RWPE1 (cell line): ENCODE measurements around the gene PTPRN2.

Experiments used
- CTCF ChIA-PET: fragments of 350-600 bp; sonication (Branson Sonifier 250); formaldehyde crosslinking; extraction: SDS; loops from one replicate; lab custom pipeline; 2021; lab: Yijun Ruan, JAX
- POLR2A ChIA-PET: fragments of 400-600 bp; formaldehyde crosslinking; extraction: SDS; loops from one replicate; lab custom pipeline; 2020; ENCODE audit warnings: antibody characterized with exemption; ENCODE audit not compliant: low non-redundant PET; lab: Yijun Ruan, JAX
- DNase-seq: peaks from one replicate; pipeline ENCODE4 v3.0.0; 2012; ENCODE audit warnings: low spot score
- H3K27ac ChIP-seq: fragments of 450-650 bp; 2 replicates; pipeline ENCODE4 v1.5.1; 2017
- CTCF ChIP-seq: fragments of 450-650 bp; conservative IDR thresholded peaks from 2 replicates; pipeline ENCODE4 v1.5.1; 2017; ENCODE audit warnings: low read depth, mild to moderate bottlenecking

PTPRN2 gene

GRCh38 chr7:157813741-157814661, 773.6 kb downstream of the PTPRN2 start:
- ChIA-PET CTCF (no interaction called here), POLR2A (no interaction called here)
- no peak for TF ChIP-seq CTCF
- H3K27ac ChIP-seq, result no peak overlapping the region
- no peak for DNase-seq

- POLR2A ChIA-PET, result no interaction called here
- no peak for DNase-seq
- CTCF ChIA-PET, result no interaction called here
Observed at GRCh38 chr7:157813053-157813452, 774.6 kb downstream of the PTPRN2 start.

GRCh38 chr7:157811946-157812345, 775.7 kb downstream of the PTPRN2 start:
- DNase-seq, result no peak
- no peak for TF ChIP-seq CTCF
- H3K27ac ChIP-seq, result no peak overlapping the region
- POLR2A ChIA-PET, result no interaction called here
- CTCF ChIA-PET, result no interaction called here

More at GRCh38 chr7:157813053-157813452, 774.6 kb downstream of the PTPRN2 start:
- TF ChIP-seq CTCF, result no peak
- H3K27ac ChIP-seq, result no peak overlapping the region

GRCh38 chr7:157809863-157810851, 777.5 kb downstream of the PTPRN2 start:
- TF ChIP-seq CTCF, result no peak
- POLR2A ChIA-PET, result no interaction called here
- H3K27ac ChIP-seq, result no peak overlapping the region
- CTCF ChIA-PET, result no interaction called here
- no peak for DNase-seq

GRCh38 chr7:157809154-157809862, 778.3 kb downstream of the PTPRN2 start:
- CTCF ChIA-PET, result no interaction called here
- POLR2A ChIA-PET, result no interaction called here
- DNase-seq, result no peak
- no peak for TF ChIP-seq CTCF
- no peak overlapping the region for H3K27ac ChIP-seq

GRCh38 chr7:157808042-157808441, 779.6 kb downstream of the PTPRN2 start:
- ChIA-PET POLR2A (no interaction called here), CTCF (interaction anchor here (0.6 to 0.7 kb wide), 2 partner anchors 8 to 857 kb away, joined by 3 read pairs; no protein-coding TSS in a partner anchor)
- no peak for TF ChIP-seq CTCF
- H3K27ac ChIP-seq, result no peak overlapping the region
- no peak for DNase-seq
